ENCODE data around the gene COL8A2. TPM values are rescaled to one million over a fixed set of nuclear protein-coding genes. Genes with fewer than 3 reads are reported as not detected.
A peak's percentile ranks its signal among the peaks of the same experiment; 100 is the strongest.

COL8A2 gene
- total RNA-seq, 2 donors from 2014 or later: 41.6 to 126 TPM

GRCh38 chr1:36156329-36157114 lies 31.5 kb upstream of the COL8A2 start:
- no peak for DNase-seq (ENCODE audit: low spot score)
- Histone ChIP-seq H3K27ac (peak overlapping the region; percentile 98 to 99), H3K27me3 (replicated peaks; ENCODE audit: insufficient read depth) (no peaks in the 10 kb centered on the region), H3K4me3 (peak overlapping the region; percentile 99), H3K9me3 (no peaks in the 10 kb centered on the region), H3K36me3 (no peaks in the 10 kb centered on the region), H3K4me1 (ENCODE audit: control insufficient read depth in 1 of 2, low read depth in 2 of 2) (peaks cover 51 to 65% of the 10 kb centered on the region in 2 donors)
- no peak for ATAC-seq (ENCODE audit: insufficient number of reproducible peaks, low FRiP score, low read depth)
- TF ChIP-seq CTCF (IDR thresholded peaks at IDR 0.05): no peak

- no peak for TF ChIP-seq CTCF (IDR thresholded peaks at IDR 0.05)
- Histone ChIP-seq H3K4me1 (ENCODE audit: control insufficient read depth in 1 of 2, low read depth in 2 of 2) (peaks cover 54 to 63% of the 10 kb centered on the region in 2 donors), H3K27ac (peak within 1 kb of the TSS; percentile 98 to 99), H3K9me3 (no peaks in the 10 kb centered on the region), H3K36me3 (no peaks in the 10 kb centered on the region), H3K4me3 (peak within 1 kb of the TSS; percentile 99), H3K27me3 (replicated peaks; ENCODE audit: insufficient read depth) (no peaks in the 10 kb centered on the region)
- DNase-seq (ENCODE audit: low spot score) (no peak), ATAC-seq (ENCODE audit: insufficient number of reproducible peaks, low FRiP score, low read depth) (peak; percentile 79)
Observed at GRCh38 chr1:36155408-36156328, 30.6 kb upstream of the COL8A2 start, which contains the start of gene MAP7D1. TSS of gene MAP7D1 (plus strand) at chr1:36156160. CDS start at chr1:36156418, 258 bp downstream.

GRCh38 chr1:36154765-36155407 lies 29.9 kb upstream of the COL8A2 start:
- DNase-seq (ENCODE audit: low spot score) (no peak), ATAC-seq (ENCODE audit: insufficient number of reproducible peaks, low FRiP score, low read depth) (no peak)
- H3K27me3 ChIP-seq (replicated peaks; ENCODE audit: insufficient read depth): no peaks in the 10 kb centered on the region
- no peaks in the 10 kb centered on the region for H3K36me3 ChIP-seq
- TF ChIP-seq CTCF (IDR thresholded peaks at IDR 0.05): no peak
- H3K27ac ChIP-seq: peak overlapping the region; percentile 98 to 99
- H3K4me3 ChIP-seq: peak overlapping the region; percentile 99
- H3K9me3 ChIP-seq: no peaks in the 10 kb centered on the region
- peaks cover 54 to 63% of the 10 kb centered on the region in 2 donors for H3K4me1 ChIP-seq (ENCODE audit: control insufficient read depth in 1 of 2, low read depth in 2 of 2)

- H3K4me3 ChIP-seq: no peak overlapping the region
- peak overlapping the region; percentile 98 to 99 for H3K27ac ChIP-seq
- no peak for TF ChIP-seq CTCF (IDR thresholded peaks at IDR 0.05)
- no peaks in the 10 kb centered on the region for H3K9me3 ChIP-seq
- no peaks in the 10 kb centered on the region for H3K27me3 ChIP-seq (replicated peaks; ENCODE audit: insufficient read depth)
- peaks cover 49 to 60% of the 10 kb centered on the region in 2 donors for H3K4me1 ChIP-seq (ENCODE audit: control insufficient read depth in 1 of 2, low read depth in 2 of 2)
- no peaks in the 10 kb centered on the region for H3K36me3 ChIP-seq
- no peak for ATAC-seq (ENCODE audit: insufficient number of reproducible peaks, low FRiP score, low read depth)
- no peak for DNase-seq (ENCODE audit: low spot score)
Observed at GRCh38 chr1:36154335-36154734, 29.3 kb upstream of the COL8A2 start.
